Activated CD4-positive, alpha-beta T cell treated with anti-CD3 and anti-CD28 coated beads, Interleukin-2, amount 50 U/mL, for 48 hours (primary cell): ENCODE results near the gene AP2S1.
A peak's percentile ranks its signal among the peaks of the same experiment; 100 is the strongest.
"Not testable (repeated sequence)": the region's sequence is repeated elsewhere in the genome, so short reads cannot be mapped to it uniquely, and the experiment has no call there.

Experiments
- DNase-seq, 2 experiments: peaks; one replicate each; pipeline ENCODE4 v3.0.0-alpha.2; 2020

Gene AP2S1

DNA sequence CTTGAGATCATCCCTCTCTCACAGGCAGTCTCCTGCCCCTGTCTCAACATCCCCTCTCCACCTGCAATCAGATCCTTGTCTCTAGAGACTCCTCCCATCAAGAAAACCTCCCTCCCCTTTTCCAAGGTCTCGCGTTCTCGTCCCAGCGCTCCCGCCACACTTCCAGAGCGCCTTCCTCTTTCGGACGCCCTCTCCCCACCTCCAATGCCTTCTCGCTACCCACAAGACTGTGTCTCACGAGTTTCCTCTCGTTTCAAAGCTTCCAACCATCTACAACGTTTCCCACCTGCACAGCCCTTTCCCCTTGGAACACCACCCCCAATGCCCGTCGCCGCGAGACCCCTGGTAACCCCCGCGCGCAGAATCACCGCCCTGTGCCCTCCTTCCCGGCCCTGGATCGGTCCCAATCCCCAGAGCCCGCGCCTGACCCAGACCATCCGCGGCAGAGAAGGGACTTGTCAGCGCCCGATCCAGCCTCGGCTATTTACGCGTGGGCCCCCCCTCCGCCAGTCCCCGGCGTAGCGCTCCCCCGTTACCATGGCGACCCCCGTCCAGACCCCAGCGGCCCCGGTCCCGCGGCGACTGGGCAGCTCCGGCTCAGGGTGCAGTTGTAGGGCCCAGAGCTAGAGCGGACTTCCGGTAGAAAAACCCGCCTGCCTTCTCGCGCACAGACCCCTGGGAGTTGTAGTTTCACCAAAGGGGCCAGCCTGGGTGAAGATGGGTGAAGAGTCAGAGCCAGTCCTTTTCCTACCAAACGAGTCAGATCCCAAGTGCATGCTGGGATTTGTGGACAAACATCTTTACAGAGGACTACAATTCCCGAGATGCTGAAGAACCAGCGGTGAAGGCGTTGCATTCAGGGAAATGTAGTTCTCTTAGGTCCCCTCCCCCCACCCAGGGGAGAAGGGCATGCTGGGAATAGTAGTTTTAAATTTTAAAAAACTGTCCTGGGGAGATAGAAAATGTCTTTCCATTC lies at the start of gene AP2S1:
Gene AP2S1, minus strand, starts transcription at position 619 of the 976 bp plus-strand sequence. Its CDS starts 80 bp downstream, at position 539.
- DNase-seq, result peak; percentile 91 to 93

DNA sequence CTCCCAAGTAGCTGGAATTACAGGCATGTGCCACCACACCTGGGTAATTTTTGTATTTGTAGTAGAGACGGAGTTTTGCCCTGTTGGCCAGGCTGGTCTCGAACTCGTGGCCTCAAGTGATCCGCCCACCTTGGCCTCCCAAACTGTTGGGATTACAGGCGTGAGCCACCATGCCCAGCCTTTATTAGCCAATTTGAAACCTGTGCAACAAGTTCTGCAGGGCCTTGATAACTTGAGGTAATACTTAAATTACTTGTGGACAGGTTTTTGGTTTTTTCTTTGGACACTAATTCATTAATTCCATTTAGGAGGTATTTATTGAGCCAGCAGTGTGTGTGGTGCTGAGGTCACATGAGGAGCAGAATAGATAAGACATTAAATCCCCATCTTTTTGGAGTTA lies 49.7 kb upstream of the AP2S1 start:
- DNase-seq, result no peak

DNA sequence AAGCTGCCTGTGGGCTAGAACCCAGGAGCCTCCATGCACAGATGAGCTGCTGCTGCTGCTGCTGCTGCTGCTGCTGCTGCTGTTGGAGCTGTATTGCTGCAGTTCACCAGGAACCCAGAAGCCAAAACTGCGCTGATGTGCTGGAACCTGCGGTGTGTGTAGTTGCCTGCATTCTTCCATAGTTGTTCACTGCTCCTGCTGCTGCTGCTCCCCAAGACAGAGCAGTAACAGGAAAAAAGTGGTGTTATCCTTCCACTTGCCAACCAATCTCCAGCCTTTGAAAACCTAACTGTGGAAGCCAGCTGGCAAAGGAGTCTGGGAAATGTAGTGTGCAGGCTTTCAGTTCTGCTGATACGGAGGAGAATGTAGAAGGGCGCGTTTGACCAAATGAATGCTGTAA lies 48.1 kb upstream of the AP2S1 start:
- DNase-seq, result no peak

DNA sequence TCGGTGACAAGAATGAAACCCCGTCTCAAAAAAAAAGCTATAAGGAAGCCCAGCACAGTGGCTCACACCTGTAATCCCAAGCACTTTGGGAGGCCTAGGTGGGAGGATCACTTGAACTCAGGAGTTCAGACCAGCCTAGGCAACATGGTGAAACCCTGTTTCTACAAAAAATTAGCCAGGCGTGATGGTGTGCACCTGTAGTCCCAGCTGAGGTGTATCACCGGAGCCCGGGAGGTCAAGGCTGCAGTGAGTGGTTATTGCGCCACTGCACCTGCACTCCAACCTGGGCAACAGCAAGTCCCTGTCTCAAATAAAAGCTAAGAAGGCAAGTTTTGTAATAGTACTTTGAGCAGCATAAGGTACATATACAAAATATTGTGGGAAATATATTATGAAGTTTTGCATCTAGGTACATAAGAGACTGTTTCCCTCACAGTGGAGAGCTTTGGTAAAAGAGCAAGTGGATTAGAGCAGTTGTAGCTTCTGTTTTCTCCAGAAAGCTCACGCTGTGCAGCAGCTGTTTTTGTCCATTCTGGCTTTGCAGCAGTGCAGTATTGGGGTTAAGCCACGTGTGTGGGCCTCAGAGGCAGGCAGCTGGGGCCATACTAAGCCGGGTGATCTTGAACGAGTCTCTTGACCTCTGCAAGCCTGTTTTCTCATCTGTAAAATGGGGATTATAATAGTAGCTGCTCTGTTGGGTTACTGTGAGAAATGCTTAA lies 45.6 kb upstream of the AP2S1 start:
- no peak for DNase-seq

DNA sequence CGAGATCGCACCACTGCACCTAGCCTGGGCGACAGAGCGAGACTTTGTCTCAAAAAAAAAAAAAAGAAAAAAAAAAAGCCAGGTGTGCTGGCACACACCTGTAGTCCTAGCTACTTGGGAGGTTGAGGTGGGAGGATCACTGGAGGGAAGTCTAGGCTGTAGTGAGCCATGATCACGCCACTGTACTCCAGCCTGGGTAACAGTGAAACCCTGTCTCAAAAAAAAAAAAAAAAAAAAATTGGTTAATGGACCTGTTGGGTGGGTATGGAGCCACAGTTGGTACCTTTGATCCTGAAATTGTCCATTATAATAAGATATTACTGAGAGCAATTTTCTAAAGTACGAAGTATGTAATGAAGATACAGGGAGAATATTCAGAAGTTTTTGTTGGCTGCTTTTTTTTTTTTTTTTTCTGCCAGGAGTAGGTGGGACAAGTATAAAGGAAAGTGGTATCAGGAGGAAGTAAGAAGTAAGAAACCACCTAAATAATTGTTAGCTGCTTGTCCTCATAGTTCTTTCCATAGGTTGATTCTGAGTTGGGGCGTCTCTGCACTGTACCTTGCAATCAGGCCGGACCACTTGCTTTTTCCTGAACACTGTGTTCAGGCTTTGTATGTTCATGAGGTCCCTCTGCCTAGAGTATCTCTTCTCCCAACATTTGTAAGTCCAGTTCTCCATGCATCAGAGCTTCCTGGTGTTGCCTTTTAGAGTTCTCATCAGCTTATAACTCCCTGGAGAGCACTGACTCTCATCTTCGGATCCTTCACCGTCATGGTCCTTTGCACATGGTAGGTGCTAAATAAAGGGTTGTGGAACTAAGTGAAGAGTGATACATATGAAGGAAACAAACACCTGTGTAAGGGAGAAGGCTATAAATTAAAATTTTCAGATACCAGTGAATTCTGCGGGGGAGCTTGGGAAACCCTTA lies 41.9 kb upstream of the AP2S1 start:
- no peak for DNase-seq

DNA sequence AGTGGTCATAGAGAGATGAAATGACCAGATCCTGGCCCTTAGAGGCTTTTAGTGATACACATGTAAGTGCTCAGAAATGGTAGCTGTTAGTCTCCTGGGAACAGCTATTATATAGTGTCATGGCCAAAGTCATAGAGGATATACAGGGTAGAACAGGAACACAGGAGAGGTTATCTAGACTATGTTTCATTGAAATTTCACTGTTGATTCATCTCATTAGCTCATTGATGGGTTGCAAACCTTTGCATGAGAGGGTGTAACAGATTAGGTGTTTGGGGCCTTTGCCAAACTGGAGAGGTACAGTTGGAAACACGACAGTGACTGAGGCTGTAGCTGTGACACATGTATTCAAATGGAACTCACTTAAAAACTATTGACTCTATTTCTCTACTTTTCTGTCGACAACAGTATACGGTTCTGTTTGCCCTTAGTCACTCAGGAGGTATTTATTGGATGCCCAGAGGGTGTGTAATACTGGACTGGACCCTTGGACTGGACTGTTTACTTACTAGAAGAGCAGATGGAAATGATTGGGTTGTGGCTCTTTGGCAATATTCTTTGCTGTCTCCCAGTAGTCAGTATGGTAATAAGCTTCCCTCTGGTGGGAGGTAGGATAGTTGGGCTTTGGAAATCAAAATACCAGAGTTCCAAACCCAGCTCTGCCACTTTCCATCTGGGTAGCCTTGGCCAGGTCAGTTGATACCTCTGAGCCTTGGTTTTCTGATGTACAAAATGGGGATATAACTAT lies 40.0 kb upstream of the AP2S1 start:
- no peak for DNase-seq

DNA sequence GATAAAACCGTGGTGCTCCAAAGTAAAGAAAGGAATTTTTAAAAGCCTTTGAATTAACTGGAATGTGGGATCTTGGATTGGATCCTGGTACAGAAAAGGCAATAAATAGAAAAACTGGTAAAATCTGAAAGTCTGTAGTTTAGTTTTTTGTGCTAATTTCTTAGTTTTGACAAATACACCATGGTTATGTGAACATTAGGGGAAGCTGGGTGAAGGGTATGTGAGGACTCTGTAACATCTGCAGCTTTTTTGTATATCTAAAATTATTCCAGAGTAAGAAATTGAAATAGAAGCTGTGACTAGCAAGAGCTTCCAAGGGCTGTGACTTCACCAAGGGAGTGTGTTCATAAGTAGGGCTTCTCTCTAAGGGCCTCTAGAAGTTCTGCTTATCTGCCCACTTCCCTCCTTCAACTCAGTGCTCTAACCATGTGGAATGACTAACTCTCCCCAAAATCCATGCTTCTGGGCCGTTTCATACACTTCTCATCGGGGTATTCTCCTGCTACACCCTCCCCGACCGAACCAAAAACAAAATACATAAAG lies 36.7 kb upstream of the AP2S1 start:
- no peak for DNase-seq

DNA sequence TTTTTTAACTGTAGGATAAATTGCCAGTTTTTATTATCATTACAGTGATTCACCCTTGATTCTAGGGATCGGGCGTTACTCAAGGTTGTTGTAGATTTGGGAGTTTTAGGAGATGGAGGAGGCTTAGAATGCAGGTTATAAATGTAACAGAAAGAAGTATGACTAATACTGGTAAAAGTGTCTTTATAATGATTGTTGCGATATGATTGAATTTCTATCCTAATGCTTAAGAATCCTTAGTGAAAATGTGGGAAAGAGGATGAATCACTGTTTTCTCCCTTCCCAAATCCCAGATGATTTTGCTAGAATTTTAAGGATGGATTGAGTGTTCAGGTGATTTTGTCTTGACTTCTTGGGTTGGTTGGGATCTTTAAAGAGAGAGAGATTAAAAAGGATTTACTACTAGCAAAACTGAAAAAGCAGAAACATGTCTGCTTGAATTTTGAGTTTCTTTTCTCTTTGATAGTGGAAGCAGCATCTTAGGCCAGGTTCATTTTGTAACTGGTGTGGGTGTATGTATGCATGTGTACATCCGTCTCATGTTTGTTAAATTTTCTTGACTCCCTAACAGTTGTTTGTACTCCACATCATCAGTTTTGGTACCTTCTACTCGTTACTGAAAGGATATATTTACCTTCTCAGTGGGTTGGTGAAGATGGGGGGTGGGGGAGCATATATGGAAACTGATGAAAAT lies 36.0 kb upstream of the AP2S1 start:
- DNase-seq, result no peak

DNA sequence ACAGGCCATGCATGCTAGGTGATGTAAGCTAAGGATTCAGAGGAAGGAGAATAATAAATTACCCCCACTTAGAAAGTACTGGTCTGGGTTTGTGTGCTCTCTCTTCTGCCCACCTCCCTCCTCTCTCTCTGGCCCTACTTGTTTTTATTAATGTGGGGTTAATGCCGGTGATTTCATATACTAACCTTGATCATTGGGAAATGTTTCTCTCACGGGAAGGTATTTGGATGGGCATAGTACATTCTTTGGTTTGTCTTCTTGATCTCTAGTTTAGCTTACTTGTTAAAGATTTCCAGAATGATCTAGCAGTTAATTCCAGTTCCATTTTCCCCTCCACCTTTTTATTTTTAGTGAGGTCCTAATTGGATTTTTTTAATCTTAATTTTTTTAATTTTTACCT lies 34.8 kb upstream of the AP2S1 start:
- DNase-seq, result no peak

DNA sequence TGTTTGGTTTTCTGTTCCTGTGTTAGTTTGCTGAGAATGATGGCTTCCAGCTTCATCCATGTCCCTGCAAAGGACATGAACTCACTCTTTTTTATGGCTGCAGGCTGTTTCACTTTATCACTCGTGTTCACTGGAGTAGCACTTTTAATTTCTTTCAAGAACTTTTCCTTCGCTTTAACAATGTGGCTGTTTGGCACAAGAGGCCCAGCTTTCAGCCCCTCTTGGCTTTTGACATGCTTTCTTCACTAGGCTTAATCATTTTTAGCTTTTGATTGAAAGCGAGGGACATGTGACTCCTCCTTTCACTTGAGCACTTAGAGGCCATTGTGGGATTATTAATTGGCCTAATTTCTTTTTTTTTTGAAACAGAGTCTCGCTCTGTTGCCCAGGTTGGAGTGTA lies 32.1 kb upstream of the AP2S1 start:
- DNase-seq, result not testable (repeated sequence)

DNA sequence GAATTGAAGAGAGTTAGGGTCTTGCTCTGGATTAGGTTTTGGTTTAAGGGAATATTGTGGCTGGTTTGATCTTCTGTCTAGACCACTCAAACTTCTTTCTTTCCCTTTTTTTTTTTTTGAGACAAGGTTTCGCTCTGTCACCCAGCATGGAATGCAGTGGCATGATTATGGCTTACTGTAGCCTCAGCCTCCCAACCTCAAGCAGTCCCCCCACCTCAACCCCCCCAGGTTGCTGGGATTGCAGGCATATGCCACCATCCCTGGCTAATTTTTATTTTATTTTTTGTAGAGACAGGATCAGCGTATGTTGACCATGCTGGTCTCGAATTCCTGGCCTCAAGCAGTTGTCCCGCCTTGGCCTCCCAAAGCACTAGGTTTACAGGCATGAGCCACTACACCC lies 31.4 kb upstream of the AP2S1 start:
- no peak for DNase-seq

DNA sequence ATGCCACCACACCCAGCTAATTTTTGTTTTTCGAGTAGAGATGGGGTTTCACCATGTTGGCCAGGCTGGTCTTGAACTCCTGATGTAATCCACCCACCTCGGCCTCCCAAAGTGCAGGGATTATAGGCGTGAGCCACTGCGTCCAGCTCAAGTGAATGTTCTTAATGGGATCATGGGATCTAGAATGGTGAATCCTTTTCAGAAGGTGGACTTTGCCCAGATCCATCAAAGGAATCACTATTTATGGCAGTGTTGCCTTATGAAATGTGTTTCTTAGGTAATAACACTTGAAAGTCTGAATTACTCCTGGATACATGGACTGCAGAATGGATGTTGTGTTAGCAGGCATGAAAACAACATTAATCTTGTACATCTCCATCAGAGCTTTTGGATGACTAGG lies 30.4 kb upstream of the AP2S1 start:
- DNase-seq, result no peak

DNA sequence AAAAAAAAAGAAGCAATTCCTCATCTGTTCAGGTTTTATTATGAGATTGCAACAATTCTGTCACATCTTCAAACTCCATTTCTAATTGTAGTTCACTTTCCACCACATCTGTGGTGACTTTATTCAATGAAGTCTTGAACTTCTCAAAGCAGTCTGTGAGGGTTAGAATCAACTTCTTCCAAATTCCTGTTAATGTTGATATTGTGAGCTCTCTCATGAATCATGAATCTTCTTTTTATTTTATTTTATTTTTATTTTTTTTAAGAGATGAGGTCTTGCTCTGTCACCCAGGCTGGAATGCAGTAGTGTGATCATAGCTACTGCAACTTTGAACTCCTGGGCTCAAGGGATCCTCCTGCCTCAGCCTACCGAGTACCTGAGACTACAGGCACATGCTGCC lies 29.8 kb upstream of the AP2S1 start:
- no peak for DNase-seq

DNA sequence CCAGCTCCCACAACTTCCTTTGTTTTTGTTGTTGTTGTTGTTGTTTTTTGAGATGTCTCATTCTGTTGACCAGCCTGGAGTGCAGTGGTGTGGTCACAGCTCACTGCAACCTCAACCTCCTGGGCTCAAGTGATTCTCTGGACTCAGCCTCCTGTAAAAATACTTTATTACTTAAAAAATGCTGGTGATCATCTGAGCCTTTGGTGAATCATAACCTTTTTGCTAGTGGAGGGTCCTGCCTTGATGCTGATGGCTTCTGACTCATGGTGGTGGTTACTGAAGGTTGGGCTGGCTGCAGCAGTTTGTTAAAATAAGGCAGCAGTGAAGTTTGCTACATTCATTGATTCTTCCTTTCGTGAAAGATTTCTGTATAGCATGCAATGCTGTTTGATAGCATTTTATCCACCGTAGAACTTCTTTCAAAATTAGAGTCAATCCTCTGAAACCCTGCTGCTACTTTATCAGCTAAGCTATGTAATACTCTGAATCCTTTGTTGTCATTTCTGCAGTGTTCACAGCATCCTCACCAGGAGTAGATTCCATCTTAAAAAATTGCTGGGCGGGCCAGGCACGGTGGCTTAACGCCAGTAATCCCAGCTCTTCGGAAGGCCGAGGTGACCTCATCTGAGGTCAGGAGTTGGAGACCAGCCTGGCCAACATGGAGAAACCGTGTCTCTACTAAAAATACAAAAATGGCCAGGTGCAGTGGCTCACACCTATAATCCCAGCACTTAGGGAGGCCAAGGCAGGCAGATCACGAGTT lies 28.1 kb upstream of the AP2S1 start:
- no peak for DNase-seq

DNA sequence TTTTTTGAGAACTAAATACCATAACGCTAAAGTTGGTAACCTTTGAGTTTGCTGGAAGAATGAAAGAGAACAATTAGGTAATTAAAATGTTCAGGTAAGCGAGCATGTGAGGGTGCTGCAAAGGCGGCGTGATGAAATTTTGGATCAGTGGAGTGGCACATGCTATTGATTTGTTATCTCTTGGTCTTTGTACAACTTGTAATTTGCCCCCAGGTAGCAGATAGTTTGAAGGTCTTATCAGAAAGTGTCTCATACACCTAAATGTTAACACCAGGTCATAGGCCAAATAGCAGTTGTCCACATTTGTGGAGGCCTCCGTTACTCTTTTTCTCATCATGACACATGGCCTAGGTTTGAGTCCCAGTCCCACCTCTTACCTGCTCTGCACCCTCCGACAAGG lies 25.0 kb upstream of the AP2S1 start:
- DNase-seq, result no peak

DNA sequence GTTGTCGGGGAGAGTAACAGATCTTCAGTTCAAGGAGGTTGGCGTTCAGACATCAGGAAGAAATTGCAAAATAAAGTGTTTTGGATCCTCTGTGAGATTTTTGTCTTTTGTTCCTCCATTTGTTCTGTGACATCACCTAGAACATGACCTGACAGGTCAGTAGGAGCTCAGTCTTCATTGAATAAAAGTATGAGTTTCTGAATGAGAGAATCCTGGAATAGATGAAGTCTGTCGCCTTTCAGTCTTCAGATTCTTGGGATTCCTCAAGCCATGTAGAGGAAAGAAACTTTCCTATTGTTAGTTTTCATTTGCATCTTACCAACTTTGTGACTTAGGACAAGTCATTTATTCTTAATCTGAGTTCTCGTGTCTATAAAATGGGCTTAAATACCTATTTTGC lies 24.6 kb upstream of the AP2S1 start:
- DNase-seq, result no peak

DNA sequence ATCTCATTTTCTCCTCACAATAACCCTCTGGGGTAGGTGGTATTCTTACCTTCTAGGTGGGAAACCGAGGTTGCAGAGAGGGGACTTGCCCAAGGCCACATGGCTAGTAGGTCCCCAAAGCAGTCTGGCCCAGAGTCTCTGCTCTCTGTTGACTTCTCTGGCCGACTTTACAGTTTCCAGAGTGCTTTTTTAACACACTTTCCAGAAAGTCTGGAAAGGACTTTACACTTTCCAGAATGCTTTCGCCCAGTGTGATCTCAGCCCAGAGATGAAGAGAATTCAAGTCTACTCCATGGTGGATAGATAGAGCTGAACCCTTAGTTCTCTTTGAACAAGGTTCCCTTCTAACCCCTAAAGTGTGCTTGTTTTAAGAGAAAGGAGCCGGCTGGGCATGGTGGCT lies 22.3 kb upstream of the AP2S1 start:
- no peak for DNase-seq

DNA sequence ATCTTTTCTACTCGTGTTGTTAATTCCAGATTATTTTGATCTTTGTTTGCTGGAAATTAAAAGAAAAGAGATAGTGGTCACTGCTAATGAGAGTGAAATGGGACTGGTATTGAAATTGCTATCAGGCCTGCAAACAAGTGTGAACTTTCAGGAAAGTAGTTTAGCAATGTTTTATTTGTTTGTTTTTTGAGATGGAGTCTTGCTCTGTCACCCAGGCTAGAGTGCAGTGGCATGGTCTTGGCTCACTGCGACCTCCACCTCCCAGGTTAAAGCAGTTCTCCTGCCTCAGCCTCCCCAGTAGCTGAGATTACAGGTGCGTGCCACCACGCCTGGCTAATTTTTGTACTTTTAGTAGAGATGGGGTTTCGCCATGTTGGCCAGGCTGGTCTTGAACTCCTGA lies 20.5 kb upstream of the AP2S1 start:
- DNase-seq, result not testable (repeated sequence)

DNA sequence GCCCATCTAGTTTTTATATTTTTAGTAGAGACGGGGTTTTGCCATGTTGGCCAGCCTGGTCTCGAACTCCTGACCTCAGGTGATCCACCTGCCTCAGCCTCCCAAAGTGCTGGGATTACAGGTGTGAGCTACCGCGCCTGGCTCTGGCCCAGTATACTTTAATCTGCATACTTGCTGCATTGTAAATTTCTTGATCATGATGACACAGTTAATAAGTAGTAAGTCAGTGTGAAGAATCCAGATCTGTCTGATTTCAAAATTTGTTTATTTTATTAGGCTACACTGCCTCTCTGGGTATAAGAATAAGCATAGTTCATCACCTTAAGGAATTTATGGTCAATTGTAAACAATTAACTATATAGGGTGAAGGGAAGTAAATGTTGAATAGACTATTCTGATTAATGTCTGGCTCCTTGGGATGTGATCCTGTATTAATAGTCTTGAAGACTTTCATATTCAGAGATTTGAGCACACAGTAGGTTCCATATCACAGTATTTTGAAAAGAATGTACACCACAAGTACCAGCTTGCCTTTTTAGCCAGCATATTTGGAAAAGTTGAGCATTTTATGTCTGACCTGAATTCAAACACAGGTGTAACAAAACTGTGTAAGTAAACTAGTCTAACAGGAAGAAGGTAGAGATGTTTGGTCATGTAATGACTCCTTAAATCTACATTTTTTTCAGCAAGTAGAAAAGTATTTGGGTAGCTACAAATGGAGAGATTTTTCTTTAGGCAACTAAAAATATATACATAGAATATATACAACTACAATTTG lies 17.6 kb upstream of the AP2S1 start:
- DNase-seq, result no peak

DNA sequence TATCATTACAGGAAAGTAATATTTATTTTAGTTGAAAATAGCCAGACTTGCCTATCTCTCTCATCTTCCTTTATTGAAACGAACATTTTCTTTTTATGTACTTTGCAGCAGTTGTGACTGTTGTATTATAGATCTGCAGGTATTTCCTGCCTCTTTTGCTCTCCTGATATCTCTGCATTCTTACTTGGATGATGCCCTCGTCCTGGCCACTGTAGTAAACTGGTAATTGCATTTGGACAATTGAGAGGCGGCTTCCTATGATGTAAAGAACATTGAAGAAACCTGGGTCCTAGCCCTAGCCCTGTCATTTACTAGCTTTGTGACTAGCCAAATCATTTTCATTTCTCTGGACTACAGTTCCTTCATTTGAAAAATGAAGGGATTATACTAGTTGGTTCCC lies 16.5 kb upstream of the AP2S1 start:
- DNase-seq, result no peak
